Esophagus (tissue), 2 donors: ENCODE measurements around the gene SRMS. TPM values are rescaled to one million over a fixed set of nuclear protein-coding genes. Genes with fewer than 3 reads are reported as not detected.

Source experiments
- H3K27ac ChIP-seq, 2 donors: one replicate each; pipeline ENCODE4 v1.5.1; 2013; ENCODE audit warnings: low read depth in 2 of 2, mild to moderate bottlenecking in 2 of 2, inconsistent platforms in 1 of 2, low read length in 1 of 2, moderate library complexity in 1 of 2
- H3K27me3 ChIP-seq, 2 donors: one replicate each; pipeline ENCODE4 v1.6.1; 2013; ENCODE audit warnings: low read length in 2 of 2, control low read depth in 1 of 2, mild to moderate bottlenecking in 1 of 2; ENCODE audit not compliant: insufficient read depth in 2 of 2, control insufficient read depth in 1 of 2
- H3K36me3 ChIP-seq, 2 donors: one replicate each; pipeline ENCODE4 v1.6.1; 2013; ENCODE audit warnings: low read length in 1 of 2; ENCODE audit not compliant: control insufficient read depth in 2 of 2, insufficient read depth in 2 of 2
- H3K4me1 ChIP-seq, 2 donors: one replicate each; pipeline ENCODE4 v1.6.1; 2013; ENCODE audit warnings: low read length in 1 of 2; ENCODE audit not compliant: control insufficient read depth in 2 of 2, insufficient read depth in 2 of 2
- H3K4me3 ChIP-seq, 2 donors: one replicate each; pipeline ENCODE4 v1.5.1; 2013; ENCODE audit warnings: low read length in 2 of 2, mild to moderate bottlenecking in 2 of 2, low read depth in 1 of 2, moderate library complexity in 1 of 2
- H3K9me3 ChIP-seq, 2 donors: one replicate each; pipeline ENCODE4 v1.6.1; 2013; ENCODE audit warnings: mild to moderate bottlenecking in 2 of 2, low read depth in 1 of 2, low read length in 1 of 2, moderate library complexity in 1 of 2; ENCODE audit not compliant: control insufficient read depth in 2 of 2, insufficient read depth in 1 of 2
- WGBS, 2 donors: extraction: QIAGEN DNeasy Blood & Tissue Kit; methylation state at CpG; one replicate each; pipeline ENCODE4 v1.1.7; 2013; 5-methylcytosine and 5-hydroxymethylcytosine counted together
- polyA plus RNA-seq, 2 donors: library from polyadenylated mRNA; stranded (reverse); fragments of 200-250 nt; gene quantifications; one replicate each; pipeline ENCODE4 v1.2.3, GENCODE V29; 2013
- donor health status: healthy with polysubstance abuse.
- donor health status: Bipolar disorder and iron deficiency.

The SRMS gene
- polyA plus RNA-seq, 2 donors = 0.04 TPM; not detected in 1

DNA sequence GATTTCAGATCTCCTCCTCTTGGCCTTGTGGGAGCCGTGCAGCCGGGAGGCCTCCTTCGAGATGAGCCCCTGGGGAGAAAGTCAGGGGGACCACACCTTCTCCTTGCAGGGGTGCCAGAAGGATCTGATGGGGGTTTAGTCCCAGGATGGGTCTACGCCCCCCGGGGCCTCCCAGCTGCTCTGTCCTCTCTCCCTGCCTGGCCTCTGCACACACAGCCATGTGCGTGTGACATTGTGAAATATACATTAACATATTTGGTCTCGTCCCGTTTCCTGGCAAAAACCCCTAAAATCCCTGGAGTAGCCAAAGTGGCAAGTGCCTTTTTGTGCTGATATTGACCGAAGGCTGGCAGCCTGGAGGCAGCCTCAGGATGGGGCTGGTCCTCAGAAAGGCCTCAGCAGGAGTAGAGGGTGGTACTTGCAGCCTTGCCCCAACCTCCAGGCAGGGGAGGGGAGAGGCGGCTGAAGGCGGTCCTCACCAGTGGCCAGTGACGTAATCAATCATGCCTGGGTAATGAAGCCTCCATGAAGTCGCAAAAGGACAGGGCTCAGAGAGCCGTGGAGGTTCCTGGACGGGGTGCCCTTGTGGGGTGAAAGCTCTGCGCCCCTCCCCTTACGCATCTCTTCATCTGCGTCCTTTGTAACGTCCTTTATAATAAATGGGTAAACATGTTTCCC lies 31.6 kb upstream of the SRMS start:
- WGBS, 2 donors = 68 to 73% methylated on average over 19 of the region's 19 CpGs
- Histone ChIP-seq H3K4me1 (no peaks in the 10 kb centered on the region), H3K27ac (no peak overlapping the region)

GRCh38 chr20:63578224-63579016 lies 30.9 kb upstream of the SRMS start:
- H3K4me1 ChIP-seq = peaks cover under 1 to 3% of the 10 kb centered on the region in 2 donors
- H3K4me3 ChIP-seq = no peak overlapping the region
- no peaks in the 10 kb centered on the region for H3K9me3 ChIP-seq
- H3K27me3 ChIP-seq = no peaks in the 10 kb centered on the region
- no peaks in the 10 kb centered on the region for H3K36me3 ChIP-seq
- no peak overlapping the region for H3K27ac ChIP-seq
- WGBS, 2 donors = 77 to 78% methylated on average over 26 of the region's 26 CpGs

More for the DNA sequence above, 31.6 kb upstream of the SRMS start:
- no peaks in the 10 kb centered on the region for H3K27me3 ChIP-seq
- no peaks in the 10 kb centered on the region for H3K36me3 ChIP-seq
- H3K9me3 ChIP-seq = no peaks in the 10 kb centered on the region
- H3K4me3 ChIP-seq = no peak overlapping the region

- H3K9me3 ChIP-seq = no peaks in the 10 kb centered on the region
- H3K27ac ChIP-seq = no peak overlapping the region
- no peak overlapping the region for H3K4me3 ChIP-seq
- WGBS, 2 donors = 61 to 70% methylated on average over 19 of the region's 19 CpGs
- H3K27me3 ChIP-seq = no peaks in the 10 kb centered on the region
- H3K36me3 ChIP-seq = peaks cover 0 to 5% of the 10 kb centered on the region in 2 donors
- H3K4me1 ChIP-seq = peaks cover 4 to 13% of the 10 kb centered on the region in 2 donors
Observed at GRCh38 chr20:63577317-63577894, 29.9 kb upstream of the SRMS start.

DNA sequence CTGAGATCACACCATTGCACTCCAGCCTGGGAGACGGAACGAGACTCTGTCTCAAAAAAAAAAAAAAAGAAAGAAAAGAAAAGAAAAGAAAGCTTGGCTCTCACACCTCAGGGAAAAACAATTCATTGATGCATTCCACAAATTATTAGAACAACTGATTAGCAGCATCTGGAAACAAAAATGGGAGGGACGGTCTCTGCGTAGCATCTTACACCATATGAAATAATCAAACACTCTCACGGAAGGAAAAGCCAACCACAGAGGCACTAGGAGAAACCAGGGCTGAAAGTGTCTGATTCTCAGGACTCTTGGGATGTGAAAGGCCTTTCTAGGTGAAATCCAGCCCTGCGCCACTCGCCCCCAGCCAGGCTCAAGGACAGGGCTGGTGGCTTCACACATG lies 28.8 kb upstream of the SRMS start:
- 82 to 83% methylated on average over 7 of the region's 7 CpGs for WGBS, 2 donors
- H3K4me1 ChIP-seq = peaks cover 4 to 14% of the 10 kb centered on the region in 2 donors
- no peaks in the 10 kb centered on the region for H3K27me3 ChIP-seq
- no peaks in the 10 kb centered on the region for H3K9me3 ChIP-seq
- peaks cover 0 to 9% of the 10 kb centered on the region in 2 donors for H3K36me3 ChIP-seq
- no peak overlapping the region for H3K4me3 ChIP-seq
- no peak overlapping the region for H3K27ac ChIP-seq

- WGBS, 2 donors = 70 to 72% methylated on average over 28 of the region's 28 CpGs
- Histone ChIP-seq H3K27me3 (no peaks in the 10 kb centered on the region), H3K9me3 (no peaks in the 10 kb centered on the region), H3K36me3 (peaks cover 0 to 11% of the 10 kb centered on the region in 2 donors), H3K4me3 (no peak overlapping the region), H3K27ac (peak overlapping the region in 1 of 2 donors; percentile 68), H3K4me1 (peaks cover 4 to 14% of the 10 kb centered on the region in 2 donors)
Observed at GRCh38 chr20:63574829-63575743, 27.5 kb upstream of the SRMS start.

DNA sequence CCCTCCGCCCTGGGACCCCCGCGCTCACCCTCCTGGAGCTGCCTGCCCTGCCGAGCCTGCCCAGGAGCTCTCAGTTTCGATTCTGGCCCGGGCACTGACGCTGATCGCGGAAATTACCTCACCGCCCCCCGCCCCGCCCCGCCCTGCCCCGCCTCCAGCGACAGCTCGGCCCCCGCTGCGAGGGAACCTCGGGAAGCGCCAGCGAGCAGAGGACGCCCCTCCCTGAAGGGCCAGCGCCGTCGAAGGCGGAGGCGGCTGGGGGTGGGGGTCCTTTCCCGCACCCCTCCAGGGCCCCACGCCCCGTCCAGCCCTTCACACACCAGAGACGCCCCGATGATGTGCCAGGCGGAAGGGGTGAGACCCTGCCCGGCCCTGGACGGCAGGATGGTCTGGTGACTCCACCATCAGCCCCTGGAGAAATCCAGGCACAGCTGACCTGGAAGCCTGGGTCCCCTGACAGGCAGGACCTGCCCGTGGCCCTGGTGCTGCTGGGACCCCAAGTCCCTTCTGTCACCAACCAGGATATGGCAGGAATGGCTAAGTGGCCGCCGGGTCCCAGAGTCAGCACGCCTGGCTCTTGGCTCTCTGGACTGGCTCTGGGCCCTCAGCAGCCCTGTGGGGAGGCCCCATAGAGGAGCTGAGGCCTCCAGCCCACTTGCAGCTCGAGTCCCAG lies 26.7 kb upstream of the SRMS start, which contains the start of gene HELZ2:
TSS of gene HELZ2 (minus strand) at position 84 of the 673 bp plus-strand sequence. CDS start 1,854 bp downstream, outside the sequence.
- WGBS, 2 donors = 7 to 8% methylated on average over 36 to 40 of the region's 40 CpGs
- peaks cover 0 to 11% of the 10 kb centered on the region in 2 donors for H3K36me3 ChIP-seq

GRCh38 chr20:63573647-63574131 lies 26.1 kb upstream of the SRMS start:
- no peaks in the 10 kb centered on the region for H3K9me3 ChIP-seq
- H3K27me3 ChIP-seq = no peaks in the 10 kb centered on the region
- peak overlapping the region; percentile 70 to 79 for H3K27ac ChIP-seq
- peaks cover 0 to 11% of the 10 kb centered on the region in 2 donors for H3K36me3 ChIP-seq
- 1 to 2% methylated on average over 14 to 24 of the region's 24 CpGs for WGBS, 2 donors
- peak overlapping the region; percentile 70 to 78 for H3K4me3 ChIP-seq
- H3K4me1 ChIP-seq = peaks cover 4 to 14% of the 10 kb centered on the region in 2 donors

More for the DNA sequence above, 26.7 kb upstream of the SRMS start, which contains the start of gene HELZ2:
- Histone ChIP-seq H3K27me3 (no peaks in the 10 kb centered on the region), H3K9me3 (no peaks in the 10 kb centered on the region), H3K4me3 (peak within 1 kb of the TSS; percentile 70 to 78), H3K27ac (peak within 1 kb of the TSS; percentile 70 to 79), H3K4me1 (peaks cover 4 to 14% of the 10 kb centered on the region in 2 donors)

DNA sequence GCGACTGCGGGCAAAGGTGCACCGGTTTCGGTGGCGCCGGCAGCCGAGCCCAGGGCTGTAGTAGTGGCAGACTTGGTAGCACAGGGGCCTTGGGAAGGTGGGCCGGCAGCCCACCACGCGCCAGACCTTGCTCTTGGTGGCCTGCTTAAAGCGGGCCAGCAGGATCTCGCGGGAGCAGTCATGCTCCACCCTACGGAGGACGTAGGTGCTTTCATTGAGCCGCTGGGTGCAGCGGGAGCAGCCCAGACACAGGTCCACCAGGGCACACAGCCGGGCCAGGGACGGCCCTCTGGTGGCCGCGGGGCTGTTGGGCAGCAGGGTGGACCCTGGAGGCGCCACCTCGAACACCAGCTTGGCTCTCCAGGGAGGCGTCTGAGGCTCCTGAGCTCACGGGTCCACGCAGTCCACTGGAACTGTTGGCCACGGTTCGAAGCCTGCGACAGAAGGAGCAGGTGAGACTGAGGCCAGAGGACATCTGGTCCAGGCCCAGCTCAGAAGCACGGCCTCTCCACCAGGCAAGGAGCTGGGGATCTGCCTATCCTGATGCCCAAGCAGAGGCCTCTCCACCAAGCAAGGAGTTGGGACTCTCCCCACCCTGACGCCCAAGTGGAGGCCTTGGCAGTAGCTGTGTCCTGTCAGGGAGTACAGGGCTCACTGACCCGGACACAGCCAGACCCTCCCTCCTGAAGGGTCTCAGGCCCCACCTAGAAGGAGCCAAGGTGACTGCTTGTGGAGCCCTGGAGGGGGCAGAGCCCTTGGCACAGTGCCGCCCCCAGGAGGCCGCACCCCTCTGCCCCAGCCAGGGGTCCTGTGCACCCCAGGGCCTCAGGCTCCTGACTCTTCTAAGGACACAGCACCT lies 25.5 kb upstream of the SRMS start:
- H3K9me3 ChIP-seq = no peaks in the 10 kb centered on the region
- peak overlapping the region in 1 of 2 donors; percentile 79 for H3K27ac ChIP-seq
- H3K36me3 ChIP-seq = peaks cover 0 to 11% of the 10 kb centered on the region in 2 donors
- 84 to 88% methylated on average over 32 to 34 of the region's 34 CpGs for WGBS, 2 donors
- H3K4me3 ChIP-seq = peak overlapping the region; percentile 70 to 78
- no peaks in the 10 kb centered on the region for H3K27me3 ChIP-seq
- H3K4me1 ChIP-seq = peaks cover 4 to 14% of the 10 kb centered on the region in 2 donors
